ENCODE results near the gene PKIB. TPM values are rescaled to one million over a fixed set of nuclear protein-coding genes. Genes with fewer than 3 reads are reported as not detected.

Gene PKIB
- total and polyA plus RNA-seq, 2 of the 4 experiments (the other 2 are of a cell fraction): 6.3 to 13.1 TPM

GRCh38 chr6:122651604-122652003 lies 41.4 kb downstream of the PKIB start:
- BruUV-seq (replicated peaks): no TSS peak
- H2AFZ ChIP-seq (replicated peaks; ENCODE audit: low read length, poor library complexity): no peak overlapping the region
- no peaks in the 10 kb centered on the region for H3K36me3 ChIP-seq (ENCODE audit: control insufficient read depth, insufficient read depth, low read length)
- no peaks in the 10 kb centered on the region for H3K4me1 ChIP-seq (ENCODE audit: control insufficient read depth, insufficient read depth, low read length)
- H3K4me3 ChIP-seq (ENCODE audit: insufficient read depth, low read depth, low read length): no peak overlapping the region
- no peak overlapping the region for H4K8ac ChIP-seq (ENCODE audit: low read depth in 2 of 2, low read length in 2 of 2)
- H2BK120ac ChIP-seq (ENCODE audit: low read depth, low read length): no peak overlapping the region
- no peak overlapping the region for H3K4ac ChIP-seq (ENCODE audit: low read depth, low read length)
- ATAC-seq (ENCODE audit: low read depth) (peak; percentile 42; the same call in 1 of the 2 replicates), DNase-seq (peak; percentile 59)
- intact Hi-C loops (cut with micrococcal nuclease): no loop called here
- dilution Hi-C loops (cut with HindIII; ENCODE audit: low sequenced_read_pairs, unreplicated experiment): no loop called here
- no peak overlapping the region for H2BK15ac ChIP-seq (ENCODE audit: low read depth, low read length)
- no peak overlapping the region for H3K14ac ChIP-seq (replicated peaks; ENCODE audit: low read depth, low read length)
- no peak overlapping the region for H2BK5ac ChIP-seq (ENCODE audit: low read depth, low read length, poor library complexity, severe bottlenecking)
- H4K5ac ChIP-seq (ENCODE audit: low read depth, low read length): no peak overlapping the region
- TF ChIP-seq MAZ (IDR thresholded peaks at IDR 0.05; ENCODE audit: borderline replicate concordance, low read depth, low read length) (no peak), CTCF (conservative IDR thresholded peaks at IDR 0.05; ENCODE audit: low read depth, low read length) (no peak), FOS (IDR thresholded peaks at IDR 0.05; ENCODE audit: low read depth, low read length) (no peak), MAFK (IDR thresholded peaks at IDR 0.05; ENCODE audit: low read depth, low read length) (no peak), BHLHE40 (IDR thresholded peaks at IDR 0.05; ENCODE audit: low read depth, low read length) (no peak), RFX5 (IDR thresholded peaks at IDR 0.05; ENCODE audit: low read depth, low read length) (no peak), CHD1 (IDR thresholded peaks at IDR 0.05; ENCODE audit: low read depth, low read length) (no peak), CEBPB (IDR thresholded peaks at IDR 0.05; ENCODE audit: low read depth, low read length) (no peak)
- no peak overlapping the region for H3K9ac ChIP-seq (ENCODE audit: low read depth, low read length)
- no peaks in the 10 kb centered on the region for H3K9me1 ChIP-seq (ENCODE audit: insufficient read depth, low read length)
- no peak overlapping the region for H3K27ac ChIP-seq (ENCODE audit: insufficient read depth, low read length)
- H4K91ac ChIP-seq (ENCODE audit: insufficient read depth, low read depth, low read length): no peak overlapping the region
- no peak overlapping the region for H2BK20ac ChIP-seq (ENCODE audit: low read depth, low read length)
- no peaks in the 10 kb centered on the region for H4K20me1 ChIP-seq (ENCODE audit: insufficient read depth, low read length)
- no peak overlapping the region for H2AK5ac ChIP-seq (ENCODE audit: low read depth, low read length)
- no peak overlapping the region for H3K4me2 ChIP-seq (ENCODE audit: low read depth, low read length)
- no peak overlapping the region for H2AK9ac ChIP-seq (replicated peaks; ENCODE audit: low read depth, low read length, poor library complexity)
- CTCF ChIA-PET: no interaction called here
- H3K23ac ChIP-seq (ENCODE audit: low read depth, low read length): no peak overlapping the region
- no peak overlapping the region for H3K56ac ChIP-seq (ENCODE audit: extremely low read depth, insufficient read depth, low read length)
- no peak overlapping the region for H3K18ac ChIP-seq (ENCODE audit: low read depth, low read length)
- H3K79me1 ChIP-seq (ENCODE audit: low read depth in 1 of 2, low read length in 2 of 2): no peaks in the 10 kb centered on the region
- no peaks in the 10 kb centered on the region for H3K27me3 ChIP-seq (ENCODE audit: control insufficient read depth, insufficient read depth, low read length)
- no peaks in the 10 kb centered on the region for H3K9me3 ChIP-seq (ENCODE audit: control insufficient read depth, insufficient read depth, low read length)
- POLR2A ChIA-PET (ENCODE audit: unreplicated experiment): no interaction called here
- in situ Hi-C loops (cut with MboI; ENCODE audit: low sequenced_read_pairs): no loop called here

Measured in IMR-90 (cell line).